ENCODE data around the gene MCEMP1. TPM values are rescaled to one million over a fixed set of nuclear protein-coding genes. Genes with fewer than 3 reads are reported as not detected.

The MCEMP1 gene
- total and polyA plus RNA-seq, 2 of the 13 experiments (the other 11 are each of a cell fraction or from before 2014, with no cell fraction given): not detected

DNA sequence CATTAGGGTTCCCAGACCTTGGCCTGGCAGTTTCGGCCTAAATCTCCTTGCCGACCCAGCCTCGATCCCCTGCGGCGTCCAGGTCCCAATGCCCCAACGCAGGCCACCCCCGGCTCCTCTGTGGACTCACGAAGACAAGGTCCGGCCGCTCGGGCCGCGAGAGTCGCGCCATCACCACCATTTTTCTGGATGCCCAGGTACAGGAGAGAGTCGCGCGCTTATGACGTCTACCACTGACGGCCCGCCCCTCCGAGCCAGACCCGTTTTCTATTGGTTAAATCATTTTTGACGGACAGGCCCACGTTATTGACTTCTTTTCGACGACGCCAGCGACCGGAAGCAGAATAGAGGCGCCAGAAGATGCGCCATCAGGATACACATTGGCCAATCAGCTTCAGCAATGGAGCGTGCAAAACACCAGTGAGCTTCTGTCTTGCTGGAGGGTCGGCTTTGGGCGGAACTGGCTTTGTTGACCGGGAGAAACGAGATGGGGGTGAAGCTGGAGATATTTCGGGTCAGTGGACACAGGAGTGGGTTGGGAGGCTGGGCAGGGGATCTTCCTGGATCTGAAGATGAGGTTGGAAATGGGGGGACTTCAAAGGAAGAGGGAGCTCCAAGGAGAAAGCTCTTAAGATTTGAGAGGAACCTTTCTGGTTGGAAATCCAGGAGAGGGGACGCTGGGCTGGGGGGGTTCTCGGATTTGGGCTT lies 47.4 kb upstream of the MCEMP1 start, which contains the start of the genes PET100 and XAB2 (continued):
- no peak for TF ChIP-seq ZMYM3 (CRISPR knock-in tag; IDR thresholded peaks at IDR 0.05)
- TF ChIP-seq GABPB1 (CRISPR knock-in tag; IDR thresholded peaks at IDR 0.05): peak; percentile 95
- peak; percentile 41; the same call in 1 of the 2 replicates for TF ChIP-seq SRF (IDR thresholded peaks at IDR 0.05; ENCODE audit: low read depth, low read length)
- no peak for TF ChIP-seq ZFP36L1 (CRISPR knock-in tag; IDR thresholded peaks at IDR 0.05)
- no peak; the same call in 1 of the 2 replicates for TF ChIP-seq CAMTA2 (CRISPR knock-in tag; IDR thresholded peaks at IDR 0.05; ENCODE audit: borderline replicate concordance)
- TF ChIP-seq, protein P1, sequence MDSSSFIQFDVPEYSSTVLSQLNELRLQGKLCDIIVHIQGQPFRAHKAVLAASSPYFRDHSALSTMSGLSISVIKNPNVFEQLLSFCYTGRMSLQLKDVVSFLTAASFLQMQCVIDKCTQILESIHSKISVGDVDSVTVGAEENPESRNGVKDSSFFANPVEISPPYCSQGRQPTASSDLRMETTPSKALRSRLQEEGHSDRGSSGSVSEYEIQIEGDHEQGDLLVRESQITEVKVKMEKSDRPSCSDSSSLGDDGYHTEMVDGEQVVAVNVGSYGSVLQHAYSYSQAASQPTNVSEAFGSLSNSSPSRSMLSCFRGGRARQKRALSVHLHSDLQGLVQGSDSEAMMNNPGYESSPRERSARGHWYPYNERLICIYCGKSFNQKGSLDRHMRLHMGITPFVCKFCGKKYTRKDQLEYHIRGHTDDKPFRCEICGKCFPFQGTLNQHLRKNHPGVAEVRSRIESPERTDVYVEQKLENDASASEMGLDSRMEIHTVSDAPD (CRISPR knock-in tag; IDR thresholded peaks at IDR 0.05): no peak
- no peak for TF ChIP-seq PHF5A (CRISPR knock-in tag; IDR thresholded peaks at IDR 0.05; ENCODE audit: low read depth, unreplicated experiment)
- TF ChIP-seq ZNF737 (CRISPR knock-in tag; IDR thresholded peaks at IDR 0.05; ENCODE audit: borderline replicate concordance): no peak
- no peak for TF ChIP-seq NR2F6 (IDR thresholded peaks at IDR 0.05)
- no peak for TF ChIP-seq NR2F6 (CRISPR knock-in tag; IDR thresholded peaks at IDR 0.05)
- TF ChIP-seq CHCHD3 (CRISPR knock-in tag; IDR thresholded peaks at IDR 0.05): no peak
- TF ChIP-seq MAF1 (CRISPR knock-in tag; IDR thresholded peaks at IDR 0.05; ENCODE audit: borderline replicate concordance): no peak
- 0 out of 2 replicates have a peak, but pooled peaks have one; percentile 23 for TF ChIP-seq HIVEP1 (CRISPR knock-in tag; IDR thresholded peaks at IDR 0.05)
- no peak for TF ChIP-seq ZKSCAN8 (CRISPR knock-in tag; IDR thresholded peaks at IDR 0.05; ENCODE audit: borderline replicate concordance)
- TF ChIP-seq HNF4A (CRISPR knock-in tag; IDR thresholded peaks at IDR 0.05): 0 out of 2 replicates have a peak, but pooled peaks have one; percentile 16
- TF ChIP-seq ZNF496 (CRISPR knock-in tag; IDR thresholded peaks at IDR 0.05; ENCODE audit: insufficient replicate concordance): no peak
- TF ChIP-seq FOXO1 (CRISPR knock-in tag; IDR thresholded peaks at IDR 0.05): no peak
- peak; percentile 76; the same call in 1 of the 2 replicates for TF ChIP-seq NR2C2 (CRISPR knock-in tag; IDR thresholded peaks at IDR 0.05; ENCODE audit: borderline replicate concordance)
- no peak for TF ChIP-seq CENPX (CRISPR knock-in tag; IDR thresholded peaks at IDR 0.05)
- TF ChIP-seq ZNF850 (CRISPR knock-in tag; conservative IDR thresholded peaks at IDR 0.05): no peak
- TF ChIP-seq, protein P2, sequence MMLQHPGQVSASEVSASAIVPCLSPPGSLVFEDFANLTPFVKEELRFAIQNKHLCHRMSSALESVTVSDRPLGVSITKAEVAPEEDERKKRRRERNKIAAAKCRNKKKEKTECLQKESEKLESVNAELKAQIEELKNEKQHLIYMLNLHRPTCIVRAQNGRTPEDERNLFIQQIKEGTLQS (CRISPR knock-in tag; IDR thresholded peaks at IDR 0.05): no peak
- TF ChIP-seq ZNF407 (CRISPR knock-in tag; IDR thresholded peaks at IDR 0.05; ENCODE audit: not compliant biosample characterization): no peak

Data from HepG2 (cell line).